Measurements from ENCODE around the gene DOCK2. TPM values are rescaled to one million over a fixed set of nuclear protein-coding genes. Genes with fewer than 3 reads are reported as not detected.

The DOCK2 gene
- total RNA-seq, 1 experiment from 2014 or later: 4.6 TPM

DNA sequence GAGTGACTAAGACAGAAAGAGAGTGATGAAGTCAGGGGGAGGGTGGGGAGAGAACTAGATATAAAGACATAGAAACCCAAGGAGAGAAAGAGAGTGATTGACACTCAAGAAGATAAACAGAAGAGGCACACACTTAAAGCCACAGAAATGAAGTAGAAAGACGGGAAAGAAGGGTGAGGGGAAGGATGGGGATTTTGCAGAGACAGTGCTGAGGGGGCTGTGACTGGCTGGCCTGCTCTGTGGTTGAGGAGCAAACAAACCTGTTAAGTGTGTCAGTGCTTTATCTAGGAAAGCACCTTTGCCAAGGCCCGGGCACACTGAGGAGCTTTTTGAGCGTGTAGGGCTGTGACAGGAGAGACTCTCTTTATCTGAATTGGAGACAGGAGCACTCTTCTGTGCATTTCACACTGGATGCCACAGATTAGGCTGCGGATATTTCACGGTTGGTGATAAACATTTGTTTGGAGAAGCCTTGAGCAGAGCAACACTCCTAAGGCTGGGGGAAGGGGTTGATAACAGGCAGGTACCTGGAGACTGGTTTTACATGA lies 109.1 kb downstream of the DOCK2 start:
- TF ChIP-seq GTF2I (CRISPR knock-in tag; conservative IDR thresholded peaks at IDR 0.05) (no peak), RORB (CRISPR knock-in tag; IDR thresholded peaks at IDR 0.05) (no peak), CREB1 (CRISPR knock-in tag; IDR thresholded peaks at IDR 0.05) (no peak), JAZF1 (CRISPR knock-in tag; IDR thresholded peaks at IDR 0.05) (no peak), MAX (CRISPR knock-in tag; IDR thresholded peaks at IDR 0.05) (no peak), ETV6 (CRISPR knock-in tag; IDR thresholded peaks at IDR 0.05) (no peak), NR3C1 (CRISPR knock-in tag; conservative IDR thresholded peaks at IDR 0.05; ENCODE audit: low read depth) (no peak), FOXK1 (CRISPR knock-in tag; IDR thresholded peaks at IDR 0.05) (no peak)
- H3K27ac Mint-ChIP-seq: no peak overlapping the region
- no peaks in the 10 kb centered on the region for H3K27me3 Mint-ChIP-seq (ENCODE audit: low read depth)

DNA sequence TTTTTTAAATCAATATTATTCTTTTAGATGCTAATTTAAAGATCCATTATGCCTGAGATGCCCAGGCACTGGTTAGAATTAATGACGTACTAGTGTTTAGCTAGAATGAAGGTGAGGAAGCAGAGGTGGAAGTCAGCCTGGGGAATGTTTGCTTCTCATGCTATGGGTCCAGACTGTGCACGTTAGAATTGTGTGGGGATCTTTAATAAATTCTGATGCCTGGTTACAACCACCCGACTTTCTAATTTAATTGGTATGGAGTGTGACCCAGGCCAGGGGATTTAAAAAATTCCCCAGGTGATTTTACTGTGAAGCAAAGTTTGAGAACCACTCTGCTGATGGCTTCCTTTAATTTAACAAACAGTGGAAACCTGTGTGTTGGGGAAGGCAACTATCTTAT lies 111.1 kb downstream of the DOCK2 start:
- ATAC-seq (no peak), DNase-seq (ENCODE audit: low spot score) (no peak)
- CTCF ChIA-PET: interaction anchor here (0.9 kb wide), 1 partner anchor 436 kb away, joined by 3 read pairs; no protein-coding TSS in a partner anchor
- POLR2A ChIA-PET: no interaction called here
- no peaks in the 10 kb centered on the region for H3K36me3 Mint-ChIP-seq
- no peak overlapping the region for H3K4me3 Mint-ChIP-seq
- H3K27me3 Mint-ChIP-seq (ENCODE audit: low read depth): no peaks in the 10 kb centered on the region
- peaks cover 18% of the 10 kb centered on the region for H3K4me1 Mint-ChIP-seq
- H3K9me3 Mint-ChIP-seq: no peaks in the 10 kb centered on the region
- no peak overlapping the region for H3K27ac Mint-ChIP-seq
- no peak for TF ChIP-seq MAX (CRISPR knock-in tag; IDR thresholded peaks at IDR 0.05)
- TF ChIP-seq, protein P1, sequence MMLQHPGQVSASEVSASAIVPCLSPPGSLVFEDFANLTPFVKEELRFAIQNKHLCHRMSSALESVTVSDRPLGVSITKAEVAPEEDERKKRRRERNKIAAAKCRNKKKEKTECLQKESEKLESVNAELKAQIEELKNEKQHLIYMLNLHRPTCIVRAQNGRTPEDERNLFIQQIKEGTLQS (CRISPR knock-in tag; conservative IDR thresholded peaks at IDR 0.05): no peak
- TF ChIP-seq, protein P2, sequence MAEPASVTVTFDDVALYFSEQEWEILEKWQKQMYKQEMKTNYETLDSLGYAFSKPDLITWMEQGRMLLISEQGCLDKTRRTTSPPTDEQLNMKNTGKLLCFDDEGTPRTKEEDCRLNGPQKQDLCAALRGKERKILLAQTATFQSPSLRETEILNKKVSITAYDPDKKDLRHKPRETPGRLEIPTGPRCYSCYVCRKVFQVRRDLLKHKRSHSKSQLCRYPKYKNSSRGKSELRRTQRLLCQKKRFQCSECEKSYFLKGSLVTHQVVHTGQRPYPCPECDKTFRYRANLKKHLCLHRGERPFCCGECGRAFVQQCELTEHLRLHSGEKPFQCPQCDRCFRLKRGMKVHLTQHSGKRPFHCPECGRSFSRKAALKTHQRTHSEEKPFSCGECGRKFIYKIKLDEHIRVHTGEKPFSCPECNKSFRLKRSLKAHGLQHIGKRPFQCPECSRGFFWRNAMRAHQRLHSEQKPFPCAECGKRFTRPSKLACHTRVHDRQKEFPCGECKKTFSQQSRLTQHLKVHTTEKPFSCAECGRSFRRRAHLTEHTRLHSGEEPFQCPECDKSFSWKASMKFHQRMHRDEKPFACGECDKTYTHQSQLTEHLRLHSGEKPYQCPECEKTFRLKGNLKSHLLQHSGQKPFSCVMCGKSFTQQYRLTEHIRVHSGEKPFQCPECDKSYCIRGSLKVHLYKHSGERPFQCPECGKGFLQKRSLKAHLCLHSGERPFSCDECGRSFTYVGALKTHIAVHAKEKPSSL (CRISPR knock-in tag; conservative IDR thresholded peaks at IDR 0.05): no peak
- no peak for TF ChIP-seq ZNF671 (CRISPR knock-in tag; IDR thresholded peaks at IDR 0.05)
- TF ChIP-seq ZNF121 (CRISPR knock-in tag; IDR thresholded peaks at IDR 0.05): no peak
- TF ChIP-seq, protein P3, sequence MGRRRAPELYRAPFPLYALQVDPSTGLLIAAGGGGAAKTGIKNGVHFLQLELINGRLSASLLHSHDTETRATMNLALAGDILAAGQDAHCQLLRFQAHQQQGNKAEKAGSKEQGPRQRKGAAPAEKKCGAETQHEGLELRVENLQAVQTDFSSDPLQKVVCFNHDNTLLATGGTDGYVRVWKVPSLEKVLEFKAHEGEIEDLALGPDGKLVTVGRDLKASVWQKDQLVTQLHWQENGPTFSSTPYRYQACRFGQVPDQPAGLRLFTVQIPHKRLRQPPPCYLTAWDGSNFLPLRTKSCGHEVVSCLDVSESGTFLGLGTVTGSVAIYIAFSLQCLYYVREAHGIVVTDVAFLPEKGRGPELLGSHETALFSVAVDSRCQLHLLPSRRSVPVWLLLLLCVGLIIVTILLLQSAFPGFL (CRISPR knock-in tag; IDR thresholded peaks at IDR 0.05; ENCODE audit: borderline replicate concordance): no peak
- TF ChIP-seq RELA (CRISPR knock-in tag; IDR thresholded peaks at IDR 0.05; ENCODE audit: borderline replicate concordance): no peak
- no peak for TF ChIP-seq TCF7 (CRISPR knock-in tag; IDR thresholded peaks at IDR 0.05; ENCODE audit: low read depth)
- TF ChIP-seq, protein P4, sequence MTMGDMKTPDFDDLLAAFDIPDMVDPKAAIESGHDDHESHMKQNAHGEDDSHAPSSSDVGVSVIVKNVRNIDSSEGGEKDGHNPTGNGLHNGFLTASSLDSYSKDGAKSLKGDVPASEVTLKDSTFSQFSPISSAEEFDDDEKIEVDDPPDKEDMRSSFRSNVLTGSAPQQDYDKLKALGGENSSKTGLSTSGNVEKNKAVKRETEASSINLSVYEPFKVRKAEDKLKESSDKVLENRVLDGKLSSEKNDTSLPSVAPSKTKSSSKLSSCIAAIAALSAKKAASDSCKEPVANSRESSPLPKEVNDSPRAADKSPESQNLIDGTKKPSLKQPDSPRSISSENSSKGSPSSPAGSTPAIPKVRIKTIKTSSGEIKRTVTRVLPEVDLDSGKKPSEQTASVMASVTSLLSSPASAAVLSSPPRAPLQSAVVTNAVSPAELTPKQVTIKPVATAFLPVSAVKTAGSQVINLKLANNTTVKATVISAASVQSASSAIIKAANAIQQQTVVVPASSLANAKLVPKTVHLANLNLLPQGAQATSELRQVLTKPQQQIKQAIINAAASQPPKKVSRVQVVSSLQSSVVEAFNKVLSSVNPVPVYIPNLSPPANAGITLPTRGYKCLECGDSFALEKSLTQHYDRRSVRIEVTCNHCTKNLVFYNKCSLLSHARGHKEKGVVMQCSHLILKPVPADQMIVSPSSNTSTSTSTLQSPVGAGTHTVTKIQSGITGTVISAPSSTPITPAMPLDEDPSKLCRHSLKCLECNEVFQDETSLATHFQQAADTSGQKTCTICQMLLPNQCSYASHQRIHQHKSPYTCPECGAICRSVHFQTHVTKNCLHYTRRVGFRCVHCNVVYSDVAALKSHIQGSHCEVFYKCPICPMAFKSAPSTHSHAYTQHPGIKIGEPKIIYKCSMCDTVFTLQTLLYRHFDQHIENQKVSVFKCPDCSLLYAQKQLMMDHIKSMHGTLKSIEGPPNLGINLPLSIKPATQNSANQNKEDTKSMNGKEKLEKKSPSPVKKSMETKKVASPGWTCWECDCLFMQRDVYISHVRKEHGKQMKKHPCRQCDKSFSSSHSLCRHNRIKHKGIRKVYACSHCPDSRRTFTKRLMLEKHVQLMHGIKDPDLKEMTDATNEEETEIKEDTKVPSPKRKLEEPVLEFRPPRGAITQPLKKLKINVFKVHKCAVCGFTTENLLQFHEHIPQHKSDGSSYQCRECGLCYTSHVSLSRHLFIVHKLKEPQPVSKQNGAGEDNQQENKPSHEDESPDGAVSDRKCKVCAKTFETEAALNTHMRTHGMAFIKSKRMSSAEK (CRISPR knock-in tag; IDR thresholded peaks at IDR 0.05; ENCODE audit: borderline replicate concordance): no peak
- TF ChIP-seq CREM (CRISPR knock-in tag; IDR thresholded peaks at IDR 0.05): no peak
- TF ChIP-seq OVOL2 (CRISPR knock-in tag; IDR thresholded peaks at IDR 0.05; ENCODE audit: borderline replicate concordance): no peak
- TF ChIP-seq IRF2 (CRISPR knock-in tag; IDR thresholded peaks at IDR 0.05; ENCODE audit: borderline replicate concordance, low read depth): no peak
- TF ChIP-seq, protein P5, sequence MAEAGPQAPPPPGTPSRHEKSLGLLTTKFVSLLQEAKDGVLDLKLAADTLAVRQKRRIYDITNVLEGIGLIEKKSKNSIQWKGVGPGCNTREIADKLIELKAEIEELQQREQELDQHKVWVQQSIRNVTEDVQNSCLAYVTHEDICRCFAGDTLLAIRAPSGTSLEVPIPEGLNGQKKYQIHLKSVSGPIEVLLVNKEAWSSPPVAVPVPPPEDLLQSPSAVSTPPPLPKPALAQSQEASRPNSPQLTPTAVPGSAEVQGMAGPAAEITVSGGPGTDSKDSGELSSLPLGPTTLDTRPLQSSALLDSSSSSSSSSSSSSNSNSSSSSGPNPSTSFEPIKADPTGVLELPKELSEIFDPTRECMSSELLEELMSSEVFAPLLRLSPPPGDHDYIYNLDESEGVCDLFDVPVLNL (CRISPR knock-in tag; IDR thresholded peaks at IDR 0.05; ENCODE audit: borderline replicate concordance, low read depth): no peak
- no peak for TF ChIP-seq CTCF (IDR thresholded peaks at IDR 0.05)
- TF ChIP-seq ZNF232 (CRISPR knock-in tag; IDR thresholded peaks at IDR 0.05): no peak
- no peak for TF ChIP-seq RORB (CRISPR knock-in tag; IDR thresholded peaks at IDR 0.05)
- TF ChIP-seq ZNF263 (CRISPR knock-in tag; IDR thresholded peaks at IDR 0.05; ENCODE audit: low read depth): no peak

More for the DNA sequence above, 109.1 kb downstream of the DOCK2 start:
- Mint-ChIP-seq H3K9me3 (no peaks in the 10 kb centered on the region), H3K4me3 (no peak overlapping the region), H3K36me3 (no peaks in the 10 kb centered on the region), H3K4me1 (peaks cover 18% of the 10 kb centered on the region)
- DNase-seq (ENCODE audit: low spot score) (no peak), ATAC-seq (0 out of 2 replicates have a peak, but pooled peaks have one; percentile 24)
- CTCF ChIA-PET: no interaction called here
- POLR2A ChIA-PET: no interaction called here

Data from WTC11 (cell line).